ENCODE measurements around the gene GABARAP.

Gene GABARAP

DNA sequence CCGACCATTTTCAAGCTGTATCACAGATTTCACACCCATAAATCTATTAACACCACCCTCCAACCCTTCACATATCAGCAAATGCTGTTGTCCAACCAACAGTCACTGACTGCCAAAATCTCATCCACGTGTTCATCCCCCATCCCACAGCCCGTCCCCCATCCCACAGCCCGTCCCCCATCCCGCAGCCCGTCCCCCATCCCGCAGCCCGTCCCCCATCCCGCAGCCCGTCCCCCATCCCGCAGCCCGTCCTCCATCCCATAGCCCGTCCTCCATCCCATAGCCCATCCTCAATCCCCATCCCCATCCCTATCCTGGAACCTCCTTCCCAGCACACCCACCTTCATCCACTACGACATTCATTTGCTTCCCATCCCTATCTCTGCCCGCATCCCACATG is 36.7 kb downstream of the GABARAP start:
- DNase-seq: no peak

DNA sequence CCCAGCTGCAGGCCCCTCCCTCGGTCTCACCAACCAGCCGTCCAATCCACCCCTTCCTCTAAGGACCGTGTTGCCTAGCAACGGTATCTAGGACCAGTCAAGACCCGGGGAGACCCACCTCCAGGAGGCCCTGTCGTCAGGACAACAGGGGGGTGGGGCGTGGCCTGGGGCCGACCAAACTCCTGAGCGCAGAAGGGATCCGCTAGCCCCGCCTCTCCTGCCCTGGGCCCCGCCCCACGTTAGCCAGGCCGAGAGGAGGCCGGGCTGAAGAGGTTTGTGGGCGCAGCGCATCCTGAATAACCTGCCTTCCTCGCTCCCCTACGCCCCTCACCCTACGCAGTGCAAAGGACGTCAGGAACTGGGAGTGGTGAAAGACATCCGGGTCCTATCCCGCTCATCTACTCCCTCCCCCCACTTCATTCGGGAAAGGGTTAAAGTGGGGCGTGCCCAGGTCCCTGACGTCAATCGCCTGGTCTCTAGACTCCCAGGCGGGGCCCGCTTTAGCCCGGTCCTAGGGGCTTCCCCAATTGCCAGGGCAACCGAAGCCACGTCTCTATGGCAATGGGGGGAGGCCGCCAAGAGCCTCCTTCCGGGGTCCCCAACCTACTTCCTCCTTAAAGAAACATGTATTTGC is 37.3 kb downstream of the GABARAP start:
- peak; percentile 79 to 98 (median 93) for DNase-seq

DNA sequence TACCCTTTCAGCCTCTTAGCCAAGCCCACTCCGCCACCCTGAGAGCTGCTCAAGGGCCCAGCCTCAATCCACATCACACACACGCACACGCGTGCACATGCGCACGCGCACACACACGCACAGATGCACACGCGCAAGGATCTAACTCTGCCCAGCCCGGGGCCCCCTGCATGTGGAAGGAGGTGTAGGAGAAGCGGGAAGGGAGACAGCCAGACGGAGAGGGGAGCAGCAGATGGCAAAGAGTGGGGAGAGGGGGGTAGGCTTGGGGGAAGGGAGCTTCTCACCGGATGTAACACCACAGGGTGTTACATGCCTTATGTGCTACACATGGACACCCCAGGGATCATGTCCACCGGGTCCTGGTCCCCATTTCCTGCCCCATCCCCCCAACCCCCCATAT is 37.9 kb downstream of the GABARAP start:
- peak in 2 of 3 experiments; percentile 80 to 88 for DNase-seq

DNA sequence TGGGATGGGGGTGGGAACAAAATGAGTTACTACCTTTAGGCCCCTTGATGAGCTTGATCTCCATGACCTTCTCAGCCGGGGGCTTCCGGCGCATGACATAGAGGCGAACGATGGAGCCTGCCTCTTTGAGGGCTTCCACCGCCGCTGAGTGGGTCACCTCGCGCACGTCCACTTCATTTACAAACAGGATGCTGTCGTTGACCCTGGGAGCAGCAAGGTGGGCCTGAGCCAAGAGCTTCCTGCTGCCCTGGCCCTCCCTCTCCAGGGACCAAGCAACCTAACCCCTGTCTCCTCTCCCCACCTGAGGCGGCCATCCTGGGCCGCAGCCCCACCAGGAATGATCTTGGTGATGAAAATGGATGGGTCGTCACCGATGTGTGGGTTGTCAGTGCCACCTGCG is 38.9 kb downstream of the GABARAP start:
- no peak for DNase-seq

DNA sequence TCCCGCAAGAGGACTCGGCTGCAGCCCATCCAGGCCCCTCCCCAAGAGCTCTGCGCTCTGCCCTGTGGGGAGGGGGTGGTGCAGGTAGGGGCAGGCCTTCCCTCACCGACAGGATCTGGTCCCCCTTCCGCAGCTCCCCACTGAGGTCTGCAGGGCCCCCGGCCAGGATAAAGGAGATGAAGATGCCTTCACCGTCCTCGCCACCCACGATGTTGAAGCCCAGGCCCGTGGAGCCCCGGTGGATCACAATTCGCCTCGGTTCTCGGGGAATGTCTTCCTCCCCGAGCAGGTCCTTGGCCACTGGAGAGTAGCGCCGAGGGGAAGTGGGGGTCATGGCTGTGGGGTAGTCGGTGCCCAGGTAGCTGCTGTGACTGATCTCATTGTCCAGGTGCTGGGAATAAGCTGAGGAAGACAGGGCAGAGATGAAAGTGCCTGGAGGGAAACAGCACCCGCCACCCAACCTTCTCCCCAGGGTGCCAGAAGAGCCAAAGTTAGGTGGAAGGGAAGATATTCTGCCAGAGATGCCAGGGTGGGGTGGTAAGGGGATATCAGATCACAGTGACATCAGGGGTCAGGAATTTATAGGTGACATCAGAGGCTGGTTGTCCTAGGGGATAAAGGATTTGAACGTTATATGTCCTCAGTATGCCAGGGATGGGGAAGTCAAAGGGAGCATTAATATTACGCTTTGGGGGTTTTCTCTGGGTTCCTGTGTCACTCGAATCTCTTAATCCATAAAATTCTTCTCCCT is 45.4 kb downstream of the GABARAP start:
- DNase-seq: no peak

DNA sequence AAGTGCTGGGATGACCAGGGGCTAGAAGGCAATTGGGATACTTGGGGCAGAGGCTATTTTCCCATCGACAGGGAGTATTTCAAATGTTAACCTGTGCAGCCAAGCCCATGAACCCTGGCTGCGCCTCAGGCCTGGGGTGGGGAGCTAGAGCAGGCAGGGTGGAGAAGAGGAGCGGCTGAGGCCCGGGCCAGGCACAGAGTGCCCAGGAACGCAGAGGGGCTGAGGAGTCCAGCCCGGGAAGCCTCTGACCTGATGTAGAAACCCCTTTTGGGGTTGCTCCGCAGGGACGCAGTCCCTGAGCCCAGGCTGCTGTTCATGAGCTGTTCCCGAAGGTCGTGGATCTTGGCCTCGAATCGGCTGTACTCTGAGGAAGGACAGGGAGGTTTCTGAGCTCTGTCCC is 46.3 kb downstream of the GABARAP start:
- no peak for DNase-seq

DNA sequence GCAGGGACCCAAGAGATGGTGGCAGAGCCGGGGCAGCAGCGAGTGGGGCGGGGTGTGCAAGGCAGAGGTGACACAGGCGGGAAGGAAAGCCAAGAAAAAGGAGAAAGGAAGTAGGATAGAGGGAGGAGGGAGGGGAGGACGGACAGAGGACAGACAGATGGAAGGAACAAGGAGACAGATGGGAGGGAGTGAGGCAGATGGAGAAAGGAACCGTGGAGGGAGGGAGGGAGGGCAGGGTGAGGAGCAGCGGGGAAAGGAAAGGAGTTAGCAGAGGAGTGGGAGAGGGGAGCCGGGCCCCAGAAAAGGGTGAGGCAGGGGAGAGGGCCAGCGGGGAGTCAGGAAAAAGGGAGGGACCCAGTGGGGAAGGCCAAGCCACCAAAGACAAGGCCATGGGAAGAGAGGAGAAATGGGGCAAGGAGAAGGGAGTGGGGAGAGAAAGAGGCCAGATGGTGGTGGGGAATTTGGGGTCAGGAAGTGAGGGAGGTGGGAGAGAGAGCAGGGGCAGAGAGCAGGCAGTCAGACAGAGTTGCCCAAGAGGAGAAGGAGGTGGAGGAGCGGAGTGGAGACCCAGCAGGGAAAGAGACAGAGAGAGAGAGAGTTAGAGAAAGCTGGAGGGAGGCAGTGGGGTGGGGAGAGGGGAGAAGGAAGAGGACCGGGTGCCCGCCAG is 49.8 kb downstream of the GABARAP start:
- DNase-seq: no peak

DNA sequence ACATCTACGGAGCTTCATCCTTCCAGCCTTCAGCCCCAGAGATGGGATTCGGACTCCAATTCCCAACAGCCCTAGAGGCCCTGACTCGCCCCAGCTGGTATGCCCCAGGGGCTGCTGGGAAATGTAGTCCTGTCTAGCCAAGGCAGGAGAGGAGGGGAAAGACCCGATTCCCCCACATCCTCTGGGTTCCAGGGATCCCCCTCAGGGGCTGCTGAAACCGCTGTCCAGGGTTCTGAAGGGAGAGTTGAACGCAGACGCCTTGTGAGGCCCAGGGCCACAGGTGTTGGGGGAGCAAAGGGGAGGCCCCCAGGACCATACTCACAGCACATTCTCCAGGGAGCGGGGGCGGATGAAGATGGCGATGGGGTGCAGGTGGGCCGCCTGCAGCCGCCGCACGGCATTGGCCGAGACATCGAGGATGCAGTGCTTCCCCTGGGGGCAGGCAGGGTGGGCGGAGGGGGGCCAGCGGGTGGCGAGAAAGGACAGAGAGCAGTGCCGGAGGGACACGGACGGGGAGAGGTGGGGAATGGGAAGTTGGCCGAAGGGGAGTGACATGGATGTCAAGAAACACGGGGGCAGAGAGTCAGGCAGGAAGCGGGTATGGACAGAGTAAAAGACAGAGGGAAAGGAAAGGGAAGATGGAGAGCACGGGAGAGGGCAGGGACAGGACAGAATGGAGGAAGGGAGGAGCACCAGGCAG is 50.5 kb downstream of the GABARAP start:
- DNase-seq: peak in 2 of 3 experiments; percentile 10 to 18

DNA sequence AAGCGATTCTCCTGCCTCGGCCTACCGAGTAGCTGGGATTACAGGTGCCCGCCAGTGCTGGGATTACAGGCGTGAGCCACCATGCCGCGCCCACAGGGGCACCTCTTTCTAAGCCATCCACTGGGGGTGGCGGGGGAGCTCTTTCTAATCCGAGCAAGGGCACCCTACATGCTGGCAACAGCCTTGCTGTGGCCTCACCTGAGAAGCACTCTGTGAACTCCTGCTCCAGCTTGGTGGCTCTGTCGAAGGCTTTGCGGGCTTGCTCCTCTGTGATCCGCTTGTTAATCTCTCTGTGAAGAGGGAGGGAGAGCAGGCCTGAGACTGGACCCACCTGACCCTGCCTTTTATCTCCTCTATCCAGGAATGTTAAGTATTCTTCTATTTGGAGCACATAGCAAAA is 51.2 kb downstream of the GABARAP start:
- DNase-seq: no peak

DNA sequence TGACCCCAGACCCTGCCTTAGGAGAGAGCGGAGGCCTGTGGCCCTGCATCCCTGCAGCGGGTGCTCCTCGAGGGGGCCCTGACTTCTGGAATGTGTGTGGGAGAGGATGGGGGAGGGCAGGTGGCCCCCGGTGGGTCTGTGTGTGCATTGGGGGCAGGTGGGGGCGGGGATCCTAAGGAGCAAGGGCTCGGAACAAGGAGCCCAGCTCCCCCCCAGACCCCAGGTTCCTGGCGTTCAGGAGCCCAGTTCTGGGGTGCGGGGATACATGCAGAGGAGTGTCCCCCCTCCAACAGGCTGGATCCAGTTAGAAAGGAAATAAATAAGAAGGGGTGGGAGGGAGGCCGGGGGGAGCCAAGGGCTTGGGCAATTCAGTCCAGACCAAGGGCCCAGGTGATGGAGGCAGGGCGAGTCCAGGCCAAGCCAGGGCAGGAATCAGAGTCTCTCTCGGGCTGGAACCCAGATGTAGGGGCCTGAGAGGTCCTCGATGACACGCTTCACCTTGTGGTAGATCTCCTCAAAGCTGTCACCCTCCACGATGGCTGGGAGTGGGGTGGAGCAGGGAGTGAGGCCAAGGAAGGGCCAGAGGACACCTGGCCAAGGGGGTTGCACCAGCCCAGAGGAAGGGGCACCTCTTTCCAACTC is 51.9 kb downstream of the GABARAP start:
- no peak for DNase-seq
